Measurements from ENCODE around the gene STC2.
"Not testable (repeated sequence)": the region's sequence is repeated elsewhere in the genome, so short reads cannot be mapped to it uniquely, and the experiment has no call there.

STC2 gene

DNA sequence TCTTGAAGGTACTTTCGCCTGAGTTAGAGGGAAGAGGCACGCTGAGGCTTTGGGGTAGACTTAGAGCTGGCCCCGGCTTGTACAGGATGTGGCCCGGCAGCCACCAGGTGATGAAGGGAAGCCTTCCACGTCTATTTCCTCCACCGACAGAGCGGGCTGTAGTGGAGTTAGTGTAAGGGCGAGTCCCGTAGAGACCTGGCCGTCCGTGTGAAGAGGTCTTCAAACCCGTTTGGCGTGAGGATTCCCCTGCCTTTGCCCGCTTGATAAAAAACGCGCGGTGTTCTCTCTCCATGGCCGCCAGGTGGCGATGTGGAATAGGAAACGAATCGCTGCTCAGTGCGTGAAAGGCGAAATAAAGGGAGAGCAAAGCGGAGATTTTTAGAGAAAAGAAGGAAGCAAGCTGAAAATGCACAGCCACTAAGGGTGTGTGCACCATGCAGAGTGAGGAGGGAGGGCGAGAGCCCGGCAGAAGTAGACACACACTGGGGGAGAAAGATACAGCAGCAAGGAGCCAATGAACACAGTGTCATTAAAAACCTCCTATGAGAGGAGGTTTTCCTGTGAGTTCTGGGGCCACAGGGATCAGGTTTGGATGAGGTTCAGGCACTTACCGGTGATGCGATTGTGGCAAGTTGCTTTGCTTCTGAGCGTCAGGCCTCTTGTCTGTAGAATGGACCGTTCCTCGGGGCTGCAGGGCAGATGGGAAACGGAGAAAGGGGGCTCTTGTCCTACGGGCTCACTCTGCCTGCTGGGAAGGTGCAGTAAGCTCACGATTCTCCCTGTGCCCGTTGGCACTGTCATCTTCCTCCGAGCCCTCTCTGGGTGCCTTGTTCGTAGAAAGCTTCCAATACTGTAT is 34.2 kb downstream of the STC2 start:
- peak; percentile 34 for DNase-seq

DNA sequence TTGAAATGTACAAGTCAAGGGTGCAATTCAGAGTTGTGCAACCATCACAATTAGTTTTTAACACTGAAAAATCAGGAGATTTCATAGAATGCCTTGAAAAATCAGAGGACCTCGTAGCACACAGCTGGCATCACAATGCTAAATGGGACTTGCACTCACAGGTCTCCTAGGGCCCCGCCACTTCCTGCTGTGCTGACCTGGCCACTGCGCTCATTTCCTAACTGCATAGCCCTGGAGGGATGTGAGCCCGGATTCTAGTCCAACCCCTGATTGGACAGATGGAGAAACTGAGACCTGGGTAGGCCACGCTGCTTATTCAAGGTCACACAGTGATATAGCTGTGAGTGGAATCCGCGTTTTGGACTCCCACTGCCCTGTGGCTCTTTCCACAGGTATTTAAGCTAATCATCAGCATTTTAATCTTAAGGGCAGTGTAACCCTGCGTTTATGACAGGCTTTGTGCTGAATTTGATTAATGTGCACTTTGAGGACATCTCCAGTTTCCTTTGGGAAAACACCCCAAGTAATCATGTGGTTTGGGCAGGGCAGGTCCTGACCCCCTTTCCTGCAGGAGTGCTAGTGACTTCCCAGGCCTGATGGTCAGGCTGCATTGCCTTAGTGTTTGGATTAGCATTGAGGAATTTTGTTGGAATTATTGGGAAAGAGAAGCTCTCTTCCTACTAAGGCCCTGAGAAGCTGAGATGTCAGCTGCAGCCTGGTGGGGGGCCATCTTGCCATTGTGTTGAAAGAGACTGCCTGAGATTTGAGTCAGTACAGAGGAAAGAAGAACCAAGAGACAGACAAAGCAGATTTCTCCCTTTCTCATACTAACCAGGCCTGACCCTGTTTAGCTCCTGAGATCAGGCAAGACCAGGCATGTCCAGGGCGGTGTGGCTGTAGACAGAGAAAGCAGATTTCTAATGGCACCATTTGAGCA is 36.2 kb downstream of the STC2 start:
- no peak for DNase-seq

DNA sequence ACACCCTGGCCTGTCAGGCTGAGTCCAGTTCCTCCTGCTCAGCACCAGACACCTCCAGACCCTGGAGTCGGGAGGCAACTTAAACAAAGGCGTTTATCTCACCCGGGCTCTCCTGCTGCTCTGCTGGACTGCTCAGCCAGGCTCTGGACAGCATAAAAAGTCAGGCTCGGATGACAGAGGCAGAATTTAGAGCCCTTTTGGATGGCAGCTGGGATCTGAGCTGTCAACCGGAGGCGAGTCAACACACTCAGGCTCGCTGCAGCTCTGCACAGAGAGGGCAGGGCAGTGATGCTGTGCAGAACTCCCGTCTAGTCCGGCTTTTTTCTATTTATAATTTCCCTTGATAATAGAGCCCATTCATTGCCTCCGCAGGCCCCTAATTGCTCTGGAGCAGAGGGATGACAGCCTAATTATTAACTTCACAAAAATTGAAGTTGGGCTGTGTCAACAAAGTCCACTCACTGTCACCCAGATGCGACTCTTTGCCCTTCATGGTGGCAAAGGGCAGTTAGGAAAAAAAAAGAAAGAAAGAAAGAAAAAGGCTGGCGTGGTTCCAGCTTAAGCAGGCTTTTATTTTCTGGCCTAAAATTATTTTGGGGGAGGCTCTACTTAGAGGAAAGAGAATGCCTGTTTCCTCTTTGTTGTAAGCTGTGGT is 37.6 kb downstream of the STC2 start:
- no peak for DNase-seq

DNA sequence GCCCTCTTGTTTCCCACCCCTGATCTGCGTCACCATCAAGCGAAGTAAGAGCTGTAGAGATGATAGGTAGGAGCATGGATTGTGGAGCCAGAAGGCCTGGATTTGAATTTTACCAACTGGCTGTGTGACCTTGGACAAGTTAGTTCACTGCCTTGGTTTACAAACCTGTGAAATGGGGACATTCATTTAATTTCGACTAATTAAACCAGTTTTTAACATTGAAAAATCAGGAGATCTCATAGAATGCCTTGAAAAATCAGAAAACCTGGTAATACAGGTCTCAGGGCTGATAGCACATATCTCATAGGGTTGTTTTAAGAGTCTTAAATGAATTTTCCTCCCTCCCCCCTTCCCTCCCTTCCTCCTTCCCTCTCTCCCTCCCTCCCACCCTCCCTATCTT is 38.8 kb downstream of the STC2 start:
- no peak for DNase-seq

DNA sequence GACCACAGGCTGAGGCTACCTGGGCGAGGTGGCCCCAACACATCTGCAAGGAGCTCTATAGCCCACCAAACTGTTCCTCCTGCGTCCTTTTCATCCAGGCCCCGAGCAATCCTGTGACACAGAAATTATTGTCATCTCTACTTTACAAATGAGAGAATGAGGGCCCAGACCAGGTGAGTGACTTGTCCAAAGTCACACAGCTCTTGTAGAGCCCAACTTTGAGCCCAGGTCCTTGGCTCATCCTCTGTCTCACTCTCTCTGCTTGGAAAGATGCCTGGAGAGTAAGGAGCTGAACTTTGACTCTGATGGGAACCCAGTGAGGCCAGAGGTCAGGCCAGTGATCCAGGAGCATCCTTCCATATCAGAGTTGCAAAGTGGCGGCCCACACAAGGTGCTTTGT is 39.6 kb downstream of the STC2 start:
- no peak for DNase-seq

DNA sequence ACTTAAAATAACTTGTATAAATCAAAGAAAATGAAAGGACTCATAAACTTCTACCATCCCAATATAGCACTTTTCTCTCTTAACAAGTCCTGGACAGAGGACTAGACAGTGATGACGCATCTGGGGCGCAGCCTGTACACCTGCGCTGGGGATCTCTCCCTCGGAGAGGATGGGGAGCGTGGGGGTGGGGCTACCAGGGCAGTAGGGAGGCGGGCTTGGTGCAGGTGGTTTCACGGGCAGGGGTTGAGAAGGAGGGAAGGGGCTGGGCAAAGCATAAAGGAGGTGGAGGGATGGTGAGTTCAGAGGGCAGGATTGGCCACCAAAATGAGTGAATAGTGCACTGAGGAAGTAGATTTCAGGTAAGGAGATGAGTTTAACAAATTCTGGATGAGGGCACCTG is 41.1 kb downstream of the STC2 start:
- DNase-seq = no peak

DNA sequence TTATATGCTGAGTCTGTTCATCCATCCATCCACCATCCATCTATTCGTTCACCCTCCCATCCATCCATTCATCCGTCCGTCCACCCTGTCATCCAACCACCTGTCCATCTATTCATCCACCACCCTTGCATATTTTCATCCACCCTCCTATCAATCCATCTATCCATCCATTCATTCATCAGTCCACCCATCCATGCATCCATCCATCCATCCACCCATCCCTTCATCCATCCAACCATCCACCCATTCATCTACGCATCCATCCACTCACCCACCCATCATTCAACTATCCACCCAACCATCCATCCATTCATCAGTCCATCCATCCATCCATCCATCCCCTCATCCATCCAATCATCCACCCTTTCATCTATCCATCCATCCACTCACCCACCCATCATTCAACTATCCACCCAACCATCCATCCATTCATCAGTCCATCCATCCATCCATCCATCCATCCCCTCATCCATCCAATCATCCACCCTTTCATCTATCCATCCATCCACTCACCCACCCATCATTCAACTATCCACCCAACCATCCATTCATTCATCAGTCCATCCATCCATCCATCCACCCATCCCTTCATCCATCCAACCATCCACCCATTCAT is 43.8 kb downstream of the STC2 start:
- DNase-seq = not testable (repeated sequence)

DNA sequence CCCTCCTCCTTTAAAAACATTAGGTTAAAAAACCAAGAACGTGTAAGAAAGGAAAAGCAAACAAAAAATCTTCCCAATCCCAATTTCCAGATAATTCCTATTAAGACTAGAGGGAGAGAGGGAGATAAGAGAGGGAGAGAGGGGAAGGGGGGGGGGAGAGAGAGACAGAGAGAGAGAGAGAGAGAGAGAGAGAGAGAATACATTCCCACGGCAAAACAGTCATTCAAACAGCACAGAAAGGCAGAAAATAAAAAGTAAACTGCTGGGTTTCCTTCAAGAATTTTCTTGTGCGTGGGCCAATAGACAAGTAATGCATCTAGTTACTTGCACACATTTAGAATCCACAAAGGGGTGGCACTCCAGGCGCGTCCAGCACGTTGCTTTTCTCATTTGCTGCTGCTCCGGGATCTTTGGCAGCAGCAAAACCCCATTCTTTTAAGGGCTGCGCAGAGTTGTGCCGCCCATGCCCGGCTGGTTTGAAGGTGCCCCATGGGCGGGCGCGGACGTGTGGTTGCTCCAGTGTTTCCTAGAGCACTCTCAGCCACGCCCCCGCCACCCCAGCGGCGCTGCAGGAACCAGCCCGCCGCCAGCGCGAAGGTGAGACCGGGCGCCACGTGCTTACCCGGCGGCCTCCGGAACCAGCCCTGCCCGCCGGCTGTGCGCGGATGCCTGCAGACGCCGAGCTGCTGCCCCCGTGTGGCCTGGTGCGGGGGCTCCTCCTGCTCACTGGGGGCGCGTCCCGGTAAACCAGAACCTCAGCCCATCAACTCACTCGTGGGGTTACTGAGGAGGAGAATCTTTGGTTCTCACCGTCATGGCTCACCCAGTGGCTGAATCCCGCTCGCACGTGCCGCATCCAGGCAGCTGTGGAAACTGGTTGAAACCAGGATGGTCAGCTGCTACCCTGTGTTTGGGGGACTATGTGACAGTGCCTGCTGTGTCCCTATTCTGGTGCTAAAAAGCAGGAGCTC is 44.6 kb downstream of the STC2 start:
- peak; percentile 30 for DNase-seq

DNA sequence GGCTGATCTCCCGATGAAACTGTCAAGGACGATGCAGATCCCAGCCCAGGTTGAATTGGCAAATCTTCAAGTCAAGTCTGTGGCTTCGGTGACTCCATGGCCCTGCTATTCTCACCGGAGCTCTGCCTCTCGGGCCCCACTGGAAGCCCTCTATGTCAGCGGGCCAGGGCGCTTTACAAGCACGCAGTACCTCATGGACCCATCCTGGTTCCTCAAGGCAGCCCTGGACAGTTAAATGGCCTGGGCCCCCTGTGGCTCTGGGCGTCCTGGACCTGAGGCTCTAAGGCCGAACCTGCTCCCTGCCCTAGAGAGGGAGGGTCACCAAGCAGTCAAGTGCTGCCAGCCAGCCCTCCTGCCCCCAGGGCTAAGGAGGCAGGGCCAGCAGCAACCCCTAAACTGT is 45.3 kb downstream of the STC2 start:
- no peak for DNase-seq

DNA sequence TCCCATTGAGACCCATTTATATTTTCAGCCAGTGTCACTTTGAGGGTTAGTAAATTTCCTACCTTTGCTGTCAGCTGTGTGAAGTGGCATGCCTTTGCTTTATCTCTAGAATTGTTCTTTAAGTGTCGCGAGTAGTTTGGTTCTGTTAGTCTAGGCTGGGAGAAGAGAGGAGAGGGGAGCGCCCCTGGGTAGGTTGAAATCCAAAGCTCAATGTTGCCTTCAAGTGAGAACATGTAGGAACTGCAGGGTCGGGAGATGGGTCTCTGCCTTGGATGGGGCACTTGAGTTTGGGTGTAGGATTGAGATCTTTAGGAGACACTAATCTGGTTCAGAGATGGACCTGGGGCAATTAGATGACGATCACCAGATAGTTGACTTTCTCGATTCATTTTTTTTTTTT is 46.3 kb downstream of the STC2 start:
- DNase-seq = peak; percentile 15

DNA sequence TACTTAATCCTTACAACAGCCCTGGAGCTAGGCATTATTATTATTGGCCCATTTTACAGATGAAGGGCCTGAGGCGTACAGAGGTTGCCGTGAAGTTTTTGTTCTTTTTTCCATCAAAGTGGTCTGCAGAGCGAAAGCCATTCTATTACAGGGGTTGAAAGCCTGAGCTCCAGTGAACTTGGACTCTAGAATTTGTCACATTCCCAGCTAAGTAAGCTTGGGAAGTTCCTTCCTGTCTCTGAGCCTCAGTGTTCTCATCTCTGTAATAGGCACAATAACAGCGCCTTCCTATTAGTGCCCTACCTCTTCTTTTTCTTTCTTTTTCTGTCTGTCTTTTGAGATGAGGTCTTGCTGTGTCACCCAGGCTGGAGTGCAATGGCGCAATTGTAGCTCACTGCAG is 49.0 kb downstream of the STC2 start:
- no peak for DNase-seq

DNA sequence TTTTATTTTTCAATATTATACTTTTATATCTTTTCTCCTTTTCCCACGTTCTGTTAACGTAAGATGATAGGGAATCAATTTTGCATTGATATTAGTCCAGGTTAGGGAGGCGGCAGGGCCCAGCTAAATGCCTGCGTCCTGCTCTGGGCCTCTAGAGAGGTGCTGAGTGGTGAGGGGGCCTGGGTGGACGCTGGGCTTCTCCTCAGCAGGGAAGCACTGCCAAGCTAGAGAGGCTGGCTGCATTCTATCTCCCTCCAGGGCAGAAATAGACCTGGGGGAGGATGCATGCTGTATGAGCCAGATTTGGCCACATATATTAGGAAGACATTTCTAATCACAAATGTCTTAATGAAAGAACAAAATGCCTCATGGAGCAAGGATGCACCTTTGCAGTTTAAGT is 49.6 kb downstream of the STC2 start:
- DNase-seq = no peak

DNA sequence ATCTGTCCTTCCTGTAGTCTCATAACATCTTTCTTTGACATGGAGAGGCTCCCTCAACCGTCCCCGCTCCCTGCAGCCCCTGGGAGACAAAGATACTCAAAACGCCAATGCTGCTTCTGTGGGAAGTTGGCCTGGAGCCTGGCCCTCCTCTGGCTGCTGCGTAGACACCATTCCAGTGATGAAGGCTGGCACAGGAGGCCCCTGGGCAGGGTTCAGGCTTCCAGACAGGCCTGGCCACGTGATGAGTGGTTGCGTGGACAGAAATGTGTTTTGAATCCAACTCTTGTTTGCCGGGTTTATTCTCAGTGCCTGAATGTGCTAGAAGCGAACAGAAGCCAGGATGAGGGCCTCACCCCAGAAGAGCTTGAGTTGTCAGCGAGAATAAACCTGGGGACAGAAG is 50.0 kb downstream of the STC2 start:
- no peak for DNase-seq

DNA sequence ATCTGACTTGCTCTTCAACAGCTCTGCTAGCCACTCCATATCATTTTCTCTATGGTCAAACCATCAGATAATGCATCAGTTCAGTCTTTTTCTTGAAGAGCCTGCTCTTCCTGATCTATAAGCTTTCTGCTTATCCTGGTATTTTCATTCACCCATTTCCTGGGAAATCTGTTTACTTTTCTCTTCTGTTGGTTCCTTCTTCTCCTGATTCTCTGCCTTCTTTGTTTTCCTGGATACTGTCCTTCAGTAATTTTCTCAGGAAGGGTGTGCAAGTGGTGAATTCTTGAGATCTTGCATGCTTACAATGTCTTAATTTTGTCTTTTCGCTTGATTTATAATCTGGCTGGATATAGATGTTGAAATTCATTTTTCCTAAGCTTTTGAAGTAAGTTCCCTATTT is 53.4 kb downstream of the STC2 start:
- DNase-seq = no peak

DNA sequence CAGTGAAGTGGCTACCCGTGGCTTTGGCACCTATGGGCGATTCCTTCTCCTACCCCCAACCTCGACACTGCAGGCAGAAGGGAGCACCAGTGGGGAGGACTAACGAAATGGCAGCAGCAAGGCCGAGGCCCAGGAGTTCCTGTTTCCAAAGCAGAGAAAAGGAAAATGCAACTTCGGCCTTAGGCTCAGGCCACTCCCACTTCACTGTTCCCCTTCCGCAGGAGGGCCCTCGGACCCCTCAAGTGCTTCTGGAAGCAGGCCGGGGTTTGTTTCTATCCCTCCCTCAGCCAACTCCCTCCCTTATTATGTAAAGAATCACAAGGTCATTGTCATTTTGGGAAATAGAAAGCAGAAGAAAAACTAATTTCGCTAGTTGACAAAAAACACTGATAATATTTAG is 56.8 kb downstream of the STC2 start:
- no peak for DNase-seq

DNA sequence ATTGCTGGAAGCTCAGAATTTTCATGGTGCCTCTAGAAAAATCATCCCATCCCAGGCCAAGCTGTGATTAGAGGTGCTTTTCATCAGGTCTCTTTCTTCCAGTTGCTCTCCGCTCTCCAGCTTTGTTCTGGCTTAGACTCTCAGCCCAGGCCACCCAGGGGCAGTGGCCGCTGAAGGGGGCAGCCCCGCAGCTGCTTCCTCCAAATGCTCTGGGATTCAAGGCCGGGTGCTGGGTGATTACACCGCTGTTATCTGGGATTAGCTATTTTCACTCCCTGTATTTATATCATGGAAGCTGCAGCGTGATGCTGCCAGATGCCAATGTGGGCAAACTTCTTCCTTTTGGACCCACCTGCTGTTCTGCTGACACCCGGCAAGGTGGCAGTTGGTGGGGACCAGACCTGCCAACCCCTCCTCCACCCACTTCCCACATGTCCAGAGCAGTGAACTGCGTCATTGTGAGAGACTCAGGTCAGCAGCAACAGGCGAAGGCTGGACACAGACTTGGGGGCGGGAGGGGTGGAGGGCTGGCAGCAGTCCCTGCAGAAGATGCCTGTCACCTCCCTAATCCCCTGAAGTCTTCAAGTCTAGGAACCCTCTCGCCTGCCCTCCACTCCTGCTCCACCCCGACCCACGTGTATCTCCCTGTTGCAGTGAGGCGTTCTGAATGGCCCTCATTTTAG is 59.3 kb downstream of the STC2 start:
- peak; percentile 80 for DNase-seq

DNA sequence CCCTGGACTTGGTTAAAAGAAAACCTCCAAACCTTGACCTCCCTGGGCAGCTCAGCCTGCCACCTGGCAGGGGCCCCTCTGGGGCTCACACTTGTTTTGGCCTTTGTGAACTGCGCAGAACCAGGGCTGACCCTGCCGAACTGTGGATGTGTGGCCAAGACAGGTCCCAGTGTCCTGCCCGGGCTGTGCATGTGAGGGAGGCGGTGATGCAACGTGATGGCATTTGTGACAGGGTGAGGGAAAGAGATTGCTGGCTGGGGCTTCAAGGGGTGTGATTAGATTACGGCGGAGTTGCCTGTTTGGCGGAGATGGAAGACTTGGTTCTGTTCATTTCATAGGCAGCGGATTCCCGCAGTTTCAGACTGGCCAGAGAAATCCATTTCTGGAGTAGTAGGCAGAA is 62.8 kb downstream of the STC2 start:
- no peak for DNase-seq

All from NCI-H524 treated with DMSO at 0.1 percent for 48 hours (cell line).